Measurements from ENCODE around the gene PCSK5.

Gene PCSK5

DNA sequence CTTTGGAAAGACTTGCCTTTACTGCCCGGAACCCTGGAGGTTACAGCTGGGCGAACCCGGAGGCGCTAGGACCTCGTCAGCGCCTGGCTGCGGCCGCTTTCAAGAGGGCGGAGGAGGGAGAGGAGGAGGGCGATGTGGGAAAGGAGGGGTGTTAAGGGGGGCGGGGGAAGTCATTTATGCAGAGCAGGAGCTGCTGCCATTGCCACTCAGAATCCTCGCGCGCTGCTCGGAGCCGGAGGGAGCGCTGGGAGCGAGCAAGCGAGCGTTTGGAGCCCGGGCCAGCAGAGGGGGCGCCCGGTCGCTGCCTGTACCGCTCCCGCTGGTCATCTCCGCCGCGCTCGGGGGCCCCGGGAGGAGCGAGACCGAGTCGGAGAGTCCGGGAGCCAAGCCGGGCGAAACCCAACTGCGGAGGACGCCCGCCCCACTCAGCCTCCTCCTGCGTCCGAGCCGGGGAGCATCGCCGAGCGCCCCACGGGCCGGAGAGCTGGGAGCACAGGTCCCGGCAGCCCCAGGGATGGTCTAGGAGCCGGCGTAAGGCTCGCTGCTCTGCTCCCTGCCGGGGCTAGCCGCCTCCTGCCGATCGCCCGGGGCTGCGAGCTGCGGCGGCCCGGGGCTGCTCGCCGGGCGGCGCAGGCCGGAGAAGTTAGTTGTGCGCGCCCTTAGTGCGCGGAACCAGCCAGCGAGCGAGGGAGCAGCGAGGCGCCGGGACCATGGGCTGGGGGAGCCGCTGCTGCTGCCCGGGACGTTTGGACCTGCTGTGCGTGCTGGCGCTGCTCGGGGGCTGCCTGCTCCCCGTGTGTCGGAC, at the start of gene PCSK5:
PCSK5 (plus strand) TSS at position 202 of the 805 bp plus-strand sequence; CDS start at position 711, 509 bp downstream.
- Histone ChIP-seq H3K4me3 (ENCODE audit: low read length) (peak within 1 kb of the TSS; percentile 87), H3K4me1 (ENCODE audit: control insufficient read depth, insufficient read depth, low read length) (peaks cover 1% of the 10 kb centered on the region; the same call in 1 of the 2 replicates), H3K36me3 (ENCODE audit: control insufficient read depth, insufficient read depth, low read length) (no peaks in the 10 kb centered on the region), H3K9me3 (ENCODE audit: control insufficient read depth, insufficient read depth, low read length) (no peaks in the 10 kb centered on the region), H3K27ac (ENCODE audit: low read length) (no peak within 1 kb of the TSS), H3K27me3 (ENCODE audit: control insufficient read depth, insufficient read depth, low read length) (no peaks in the 10 kb centered on the region)
- WGBS (ENCODE audit: insufficient coverage, insufficient read length) = no CpG with 5 or more reads among the region's 83 CpGs
- peak; percentile 54 for DNase-seq (ENCODE audit: low read depth, low spot score)

DNA sequence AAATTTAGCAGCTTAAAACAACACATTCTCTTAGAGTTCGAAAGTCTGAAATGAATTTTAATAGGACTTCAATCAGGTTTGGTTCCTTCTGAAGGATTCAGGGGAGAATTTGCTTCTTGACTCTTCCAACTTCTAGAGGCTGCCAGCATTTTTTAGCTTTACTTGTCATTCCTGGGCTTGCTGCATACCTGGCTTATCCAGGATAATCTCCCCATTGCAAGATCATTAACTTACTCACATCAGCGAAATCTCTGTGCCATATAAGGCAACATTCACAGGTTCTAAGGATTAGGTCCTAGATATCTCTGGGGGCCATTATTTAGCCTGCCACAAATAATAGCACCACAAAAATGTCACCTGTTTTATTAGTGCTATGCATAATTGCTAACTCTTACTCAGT, 46.2 kb upstream of the PCSK5 start:
- Histone ChIP-seq H3K4me3 (ENCODE audit: low read length) (no peak overlapping the region), H3K4me1 (ENCODE audit: control insufficient read depth, insufficient read depth, low read length) (0 out of 2 replicates have a peak, but pooled peaks cover 1% of the 10 kb centered on the region), H3K27ac (ENCODE audit: low read length) (no peak overlapping the region), H3K36me3 (ENCODE audit: control insufficient read depth, insufficient read depth, low read length) (no peaks in the 10 kb centered on the region), H3K9me3 (ENCODE audit: control insufficient read depth, insufficient read depth, low read length) (no peaks in the 10 kb centered on the region), H3K27me3 (ENCODE audit: control insufficient read depth, insufficient read depth, low read length) (no peaks in the 10 kb centered on the region)
- WGBS (ENCODE audit: insufficient coverage, insufficient read length) = no CpG with 5 or more reads among the region's 2 CpGs
- DNase-seq (ENCODE audit: low read depth, low spot score) = no peak

DNA sequence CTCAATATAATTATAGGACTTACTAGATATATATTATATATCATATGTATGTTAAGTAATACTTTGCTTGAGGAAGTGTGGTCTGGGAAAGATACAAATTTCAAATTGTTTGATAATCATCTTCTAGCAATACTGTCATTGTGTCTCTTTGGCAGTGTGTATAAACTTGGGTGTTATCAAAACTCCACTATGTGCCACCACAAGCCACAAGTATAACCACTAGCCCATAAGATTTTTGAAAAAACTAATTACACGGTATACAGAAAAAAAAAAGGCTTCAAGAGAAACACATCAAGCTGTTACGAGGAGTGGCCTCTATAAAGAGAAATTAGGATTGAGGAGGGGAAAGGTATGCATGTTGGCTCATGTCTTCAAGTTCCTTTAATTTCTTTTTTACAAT, 44.7 kb upstream of the PCSK5 start:
- WGBS (ENCODE audit: insufficient coverage, insufficient read length) = no CpG with 5 or more reads among the region's 2 CpGs
- Histone ChIP-seq H3K27ac (ENCODE audit: low read length) (no peak overlapping the region), H3K27me3 (ENCODE audit: control insufficient read depth, insufficient read depth, low read length) (no peaks in the 10 kb centered on the region), H3K9me3 (ENCODE audit: control insufficient read depth, insufficient read depth, low read length) (no peaks in the 10 kb centered on the region), H3K4me1 (ENCODE audit: control insufficient read depth, insufficient read depth, low read length) (0 out of 2 replicates have a peak, but pooled peaks cover 1% of the 10 kb centered on the region), H3K36me3 (ENCODE audit: control insufficient read depth, insufficient read depth, low read length) (no peaks in the 10 kb centered on the region), H3K4me3 (ENCODE audit: low read length) (no peak overlapping the region)
- no peak for DNase-seq (ENCODE audit: low read depth, low spot score)

GRCh38 chr9:75847085-75847484, 43.4 kb upstream of the PCSK5 start:
- Histone ChIP-seq H3K4me3 (ENCODE audit: low read length) (no peak overlapping the region), H3K36me3 (ENCODE audit: control insufficient read depth, insufficient read depth, low read length) (no peaks in the 10 kb centered on the region), H3K9me3 (ENCODE audit: control insufficient read depth, insufficient read depth, low read length) (no peaks in the 10 kb centered on the region), H3K27me3 (ENCODE audit: control insufficient read depth, insufficient read depth, low read length) (no peaks in the 10 kb centered on the region), H3K27ac (ENCODE audit: low read length) (no peak overlapping the region), H3K4me1 (ENCODE audit: control insufficient read depth, insufficient read depth, low read length) (no peaks in the 10 kb centered on the region)
- WGBS (ENCODE audit: insufficient coverage, insufficient read length) = no CpG with 5 or more reads among the region's 1 CpG
- no peak for DNase-seq (ENCODE audit: low read depth, low spot score)

DNA sequence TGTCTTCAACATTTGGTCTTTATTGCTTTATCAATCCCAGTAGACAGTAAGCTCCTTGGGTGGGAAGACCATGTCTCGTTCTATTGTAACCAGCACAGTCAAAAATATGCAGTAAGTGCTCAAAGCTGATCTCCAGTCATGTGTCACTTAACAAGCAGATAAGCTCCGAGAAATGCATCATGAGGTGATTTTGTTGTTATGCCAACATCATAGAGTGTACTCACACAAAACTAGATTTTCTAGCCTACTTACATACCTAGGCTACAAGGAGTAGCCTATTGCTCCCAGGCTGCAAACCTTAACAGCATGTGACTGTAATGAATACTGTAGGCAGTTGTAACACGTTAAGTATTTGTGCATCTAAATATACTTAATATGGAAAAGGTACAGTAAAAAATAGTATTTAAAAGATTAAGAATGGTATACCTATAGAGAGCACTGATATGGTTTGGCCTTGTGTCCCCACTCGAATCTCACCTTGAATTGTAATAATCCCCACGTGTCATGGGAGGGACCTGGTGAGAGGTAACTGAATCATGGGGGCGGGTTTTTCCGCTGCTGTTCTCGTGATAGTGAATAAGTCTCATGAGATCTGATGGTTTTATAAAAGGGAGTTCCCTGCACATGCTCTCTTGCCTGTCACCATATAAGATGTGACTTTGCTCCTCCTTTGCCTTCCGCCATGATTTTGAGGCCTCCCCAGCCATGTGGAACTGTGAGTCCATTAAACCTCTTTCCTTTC, 39.8 kb upstream of the PCSK5 start:
- Histone ChIP-seq H3K27me3 (ENCODE audit: control insufficient read depth, insufficient read depth, low read length) (no peaks in the 10 kb centered on the region), H3K4me3 (ENCODE audit: low read length) (no peak overlapping the region), H3K36me3 (ENCODE audit: control insufficient read depth, insufficient read depth, low read length) (no peaks in the 10 kb centered on the region), H3K4me1 (ENCODE audit: control insufficient read depth, insufficient read depth, low read length) (no peaks in the 10 kb centered on the region), H3K27ac (ENCODE audit: low read length) (no peak overlapping the region), H3K9me3 (ENCODE audit: control insufficient read depth, insufficient read depth, low read length) (no peaks in the 10 kb centered on the region)
- no CpG with 5 or more reads among the region's 9 CpGs for WGBS (ENCODE audit: insufficient coverage, insufficient read length)
- no peak for DNase-seq (ENCODE audit: low read depth, low spot score)

DNA sequence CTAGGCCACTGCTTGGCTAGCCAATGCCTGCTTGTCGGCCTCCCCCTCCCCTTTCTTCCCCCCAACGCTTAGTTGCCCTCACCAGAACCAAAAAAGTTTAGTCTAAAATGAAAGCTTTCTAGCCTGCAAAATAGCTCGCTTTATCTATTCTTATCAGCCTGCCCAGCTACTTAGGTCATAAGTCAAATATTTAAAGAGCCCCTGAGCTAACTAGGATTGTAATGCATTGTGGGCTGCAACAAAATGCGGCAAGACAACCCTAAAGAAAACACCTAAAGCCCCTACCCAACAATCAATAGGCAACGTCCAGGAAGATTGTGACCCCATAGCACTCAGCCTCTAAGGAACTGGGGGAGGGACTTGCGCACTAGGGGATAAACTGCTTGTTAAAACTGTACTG, 38.6 kb upstream of the PCSK5 start:
- Histone ChIP-seq H3K4me1 (ENCODE audit: control insufficient read depth, insufficient read depth, low read length) (no peaks in the 10 kb centered on the region), H3K36me3 (ENCODE audit: control insufficient read depth, insufficient read depth, low read length) (no peaks in the 10 kb centered on the region), H3K9me3 (ENCODE audit: control insufficient read depth, insufficient read depth, low read length) (no peaks in the 10 kb centered on the region), H3K27me3 (ENCODE audit: control insufficient read depth, insufficient read depth, low read length) (no peaks in the 10 kb centered on the region), H3K4me3 (ENCODE audit: low read length) (no peak overlapping the region), H3K27ac (ENCODE audit: low read length) (no peak overlapping the region)
- no peak for DNase-seq (ENCODE audit: low read depth, low spot score)
- no CpG with 5 or more reads among the region's 6 CpGs for WGBS (ENCODE audit: insufficient coverage, insufficient read length)

DNA sequence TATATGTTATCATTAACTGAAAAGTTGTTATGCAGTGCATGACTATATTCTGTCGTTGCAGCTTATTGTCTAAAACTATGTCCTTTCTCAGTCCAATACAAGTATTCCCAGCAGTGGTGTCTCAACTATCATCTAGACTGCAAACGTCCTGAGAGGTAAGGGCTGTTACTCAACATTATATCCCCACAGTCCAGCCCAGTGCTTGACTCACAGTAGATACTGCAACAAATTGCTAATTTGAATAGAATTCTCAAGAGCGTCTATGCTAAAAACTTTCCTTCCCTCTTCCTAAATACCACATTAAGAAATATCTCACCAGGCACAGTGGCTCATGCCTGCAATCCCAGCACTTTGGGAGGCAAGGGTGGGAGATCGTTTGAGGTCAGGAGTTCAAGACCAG, 37.7 kb upstream of the PCSK5 start:
- no peak overlapping the region for H3K4me3 ChIP-seq (ENCODE audit: low read length)
- WGBS (ENCODE audit: insufficient coverage, insufficient read length) = no CpG with 5 or more reads among the region's 4 CpGs
- no peak for DNase-seq (ENCODE audit: low read depth, low spot score)
- H3K27me3 ChIP-seq (ENCODE audit: control insufficient read depth, insufficient read depth, low read length) = no peaks in the 10 kb centered on the region
- H3K36me3 ChIP-seq (ENCODE audit: control insufficient read depth, insufficient read depth, low read length) = no peaks in the 10 kb centered on the region
- H3K9me3 ChIP-seq (ENCODE audit: control insufficient read depth, insufficient read depth, low read length) = no peaks in the 10 kb centered on the region
- no peaks in the 10 kb centered on the region for H3K4me1 ChIP-seq (ENCODE audit: control insufficient read depth, insufficient read depth, low read length)
- H3K27ac ChIP-seq (ENCODE audit: low read length) = no peak overlapping the region

DNA sequence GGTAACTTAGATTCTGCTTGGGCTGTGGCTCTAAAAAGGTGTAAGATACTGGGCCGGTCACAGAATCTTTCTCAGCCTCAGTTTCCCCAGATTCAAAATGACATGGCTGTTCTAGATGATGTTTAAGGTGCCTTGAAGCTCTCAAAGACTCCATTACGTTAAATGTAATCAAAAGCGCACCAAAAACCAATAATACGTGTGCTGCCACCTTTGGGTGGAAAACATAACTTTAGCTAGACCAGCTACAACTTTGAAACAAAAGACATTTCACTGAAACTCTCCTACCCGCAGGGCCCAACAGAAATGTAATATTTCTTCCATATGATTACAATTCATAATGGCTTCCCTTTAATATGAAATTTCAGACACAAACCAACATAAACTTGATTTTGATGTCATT, 35.0 kb upstream of the PCSK5 start:
- WGBS (ENCODE audit: insufficient coverage, insufficient read length) = no CpG with 5 or more reads among the region's 5 CpGs
- Histone ChIP-seq H3K9me3 (ENCODE audit: control insufficient read depth, insufficient read depth, low read length) (no peaks in the 10 kb centered on the region), H3K27me3 (ENCODE audit: control insufficient read depth, insufficient read depth, low read length) (no peaks in the 10 kb centered on the region; the same call in 1 of the 2 replicates), H3K36me3 (ENCODE audit: control insufficient read depth, insufficient read depth, low read length) (no peaks in the 10 kb centered on the region), H3K4me1 (ENCODE audit: control insufficient read depth, insufficient read depth, low read length) (no peaks in the 10 kb centered on the region), H3K4me3 (ENCODE audit: low read length) (no peak overlapping the region), H3K27ac (ENCODE audit: low read length) (no peak overlapping the region)
- DNase-seq (ENCODE audit: low read depth, low spot score) = no peak

DNA sequence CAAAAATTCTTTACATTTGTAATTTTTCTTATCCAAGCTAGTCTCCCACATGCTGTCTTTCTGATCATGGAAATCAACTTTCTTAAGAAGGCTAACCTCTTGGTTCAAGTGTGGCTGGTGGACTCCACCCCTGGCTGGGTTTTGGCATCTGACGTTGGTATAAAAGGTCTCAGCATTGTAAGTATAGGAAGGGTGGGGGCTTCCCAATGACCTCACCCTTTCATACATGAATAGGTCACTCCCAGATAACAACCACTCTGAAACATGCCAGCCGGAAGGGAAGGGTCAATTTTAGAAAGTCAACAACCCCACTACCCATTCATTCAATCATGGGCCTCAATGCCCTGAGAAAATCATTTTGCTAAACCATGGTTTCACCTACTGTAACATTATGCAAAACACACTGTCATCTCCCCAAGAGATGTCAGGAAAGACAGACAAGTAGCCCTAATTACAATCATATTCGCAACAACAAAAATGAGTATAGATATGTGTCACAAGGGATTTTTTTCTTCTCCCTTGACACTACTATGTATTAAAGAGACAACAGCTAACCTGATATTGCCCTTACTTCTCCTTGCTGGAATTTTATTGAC, 31.9 kb upstream of the PCSK5 start:
- Histone ChIP-seq H3K36me3 (ENCODE audit: control insufficient read depth, insufficient read depth, low read length) (no peaks in the 10 kb centered on the region), H3K9me3 (ENCODE audit: control insufficient read depth, insufficient read depth, low read length) (no peaks in the 10 kb centered on the region), H3K4me1 (ENCODE audit: control insufficient read depth, insufficient read depth, low read length) (no peaks in the 10 kb centered on the region), H3K27me3 (ENCODE audit: control insufficient read depth, insufficient read depth, low read length) (no peaks in the 10 kb centered on the region; the same call in 1 of the 2 replicates), H3K4me3 (ENCODE audit: low read length) (no peak overlapping the region), H3K27ac (ENCODE audit: low read length) (no peak overlapping the region)
- WGBS (ENCODE audit: insufficient coverage, insufficient read length) = no CpG with 5 or more reads among the region's 3 CpGs
- no peak for DNase-seq (ENCODE audit: low read depth, low spot score)

DNA sequence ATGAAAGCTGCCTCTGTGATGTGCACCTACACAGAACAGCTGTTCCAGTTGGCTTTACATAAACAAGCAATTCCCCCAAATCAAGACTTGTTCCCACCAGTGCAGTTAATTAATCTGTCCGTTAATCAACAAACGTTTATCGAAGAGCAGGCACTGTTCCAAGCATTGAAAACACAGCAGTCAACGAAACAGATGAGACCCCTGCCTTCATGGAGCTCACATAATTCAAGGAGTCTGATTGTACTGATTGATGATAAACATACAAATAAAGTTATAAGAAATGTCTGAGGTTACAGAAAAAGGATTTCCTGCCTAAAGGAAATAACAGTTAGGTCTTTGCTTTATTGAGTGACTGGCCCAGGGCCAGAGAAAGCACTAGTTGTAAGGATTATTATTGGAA, 26.2 kb upstream of the PCSK5 start:
- Histone ChIP-seq H3K27ac (ENCODE audit: low read length) (no peak overlapping the region), H3K4me3 (ENCODE audit: low read length) (no peak overlapping the region), H3K4me1 (ENCODE audit: control insufficient read depth, insufficient read depth, low read length) (no peaks in the 10 kb centered on the region), H3K27me3 (ENCODE audit: control insufficient read depth, insufficient read depth, low read length) (no peaks in the 10 kb centered on the region; the same call in 1 of the 2 replicates), H3K9me3 (ENCODE audit: control insufficient read depth, insufficient read depth, low read length) (no peaks in the 10 kb centered on the region), H3K36me3 (ENCODE audit: control insufficient read depth, insufficient read depth, low read length) (no peaks in the 10 kb centered on the region)
- DNase-seq (ENCODE audit: low read depth, low spot score) = no peak
- WGBS (ENCODE audit: insufficient coverage, insufficient read length) = no CpG with 5 or more reads among the region's 4 CpGs

All from iPS DF 6.9 (cell line).